ENCODE results near the gene CTIF.
A peak's percentile ranks its signal among the peaks of the same experiment; 100 is the strongest.
"Not testable (repeated sequence)": the region's sequence is repeated elsewhere in the genome, so short reads cannot be mapped to it uniquely, and the experiment has no call there.

CTIF gene

GRCh38 chr18:48649231-48649630 lies 110.4 kb downstream of the CTIF start:
- DNase-seq, result no peak

- not testable (repeated sequence) for DNase-seq
Measured at GRCh38 chr18:48654591-48654990, 115.8 kb downstream of the CTIF start.

GRCh38 chr18:48655508-48655907 lies 116.7 kb downstream of the CTIF start:
- DNase-seq, result no peak

GRCh38 chr18:48656176-48656575 lies 117.3 kb downstream of the CTIF start:
- no peak for DNase-seq

GRCh38 chr18:48656582-48656981 lies 117.8 kb downstream of the CTIF start:
- DNase-seq, result no peak

GRCh38 chr18:48657447-48658120 lies 118.8 kb downstream of the CTIF start:
- DNase-seq, result no peak

GRCh38 chr18:48658721-48659120 lies 119.9 kb downstream of the CTIF start:
- no peak for DNase-seq

GRCh38 chr18:48659188-48660009 lies 120.6 kb downstream of the CTIF start:
- no peak for DNase-seq

- no peak for DNase-seq
Measured at GRCh38 chr18:48660346-48661228, 121.8 kb downstream of the CTIF start.

GRCh38 chr18:48661421-48661820 lies 122.6 kb downstream of the CTIF start:
- DNase-seq, result no peak

- DNase-seq, result peak; percentile 3
Measured at GRCh38 chr18:48662011-48662661, 123.3 kb downstream of the CTIF start.

- no peak for DNase-seq
Measured at GRCh38 chr18:48663096-48663930, 124.5 kb downstream of the CTIF start.

GRCh38 chr18:48663931-48664847 lies 125.4 kb downstream of the CTIF start:
- peak; percentile 20 for DNase-seq

- no peak for DNase-seq
Measured at GRCh38 chr18:48665654-48666053, 126.8 kb downstream of the CTIF start.

- no peak for DNase-seq
Measured at GRCh38 chr18:48666613-48667012, 127.8 kb downstream of the CTIF start.

GRCh38 chr18:48667276-48668254 lies 128.7 kb downstream of the CTIF start:
- no peak for DNase-seq

- DNase-seq, result no peak
Measured at GRCh38 chr18:48668466-48669179, 129.8 kb downstream of the CTIF start.

- no peak for DNase-seq
Measured at GRCh38 chr18:48669180-48669675, 130.4 kb downstream of the CTIF start.

Measured in NCI-H2029 treated with DMSO at 0.1 percent for 48 hours (cell line).